ENCODE data around the gene BRIP1. TPM values are rescaled to one million over a fixed set of nuclear protein-coding genes. Genes with fewer than 3 reads are reported as not detected.

BRIP1 gene
- total RNA-seq, 1 experiment from 2014 or later: 4.7 TPM

DNA sequence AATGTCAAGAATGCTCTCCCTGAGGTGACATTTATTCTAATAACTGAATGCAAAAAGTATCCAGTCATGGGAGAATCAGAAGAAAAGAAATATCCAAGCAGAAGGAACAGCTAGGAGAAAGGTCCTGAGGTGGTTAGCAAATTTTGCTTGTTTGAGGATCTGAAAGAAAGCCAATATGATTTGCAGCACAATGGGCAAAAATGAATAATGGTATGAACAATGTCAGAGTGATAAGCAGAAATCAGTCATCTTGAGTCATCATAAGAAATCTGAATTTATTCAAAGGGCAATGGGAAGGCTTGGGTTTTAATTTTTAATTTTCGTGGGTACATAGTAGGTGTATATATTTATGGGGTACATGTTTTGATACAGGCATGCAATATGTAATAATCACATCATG is 68.5 kb downstream of the BRIP1 start:
- H3K36me3 Mint-ChIP-seq (ENCODE audit: insufficient read depth, unreplicated experiment): peaks cover 19% of the 10 kb centered on the region
- H3K27me3 Mint-ChIP-seq (ENCODE audit: insufficient read depth, unreplicated experiment): no peaks in the 10 kb centered on the region
- intact Hi-C loops (cut with micrococcal nuclease): no loop called here
- H3K4me1 Mint-ChIP-seq (ENCODE audit: insufficient read depth, unreplicated experiment): no peaks in the 10 kb centered on the region
- ChIA-PET CTCF (interaction anchor here (0.6 kb wide), 1 partner anchor 11 kb away, joined by 3 read pairs; no protein-coding TSS in a partner anchor), POLR2A (interaction anchor here (1.1 to 1.4 kb wide), 2 partner anchors 16 to 27 kb away, joined by 3 read pairs; no protein-coding TSS in a partner anchor)
- no peak overlapping the region for H3K27ac Mint-ChIP-seq (ENCODE audit: low read depth, unreplicated experiment)
- H3K9me3 Mint-ChIP-seq (ENCODE audit: unreplicated experiment): no peaks in the 10 kb centered on the region
- no peak for DNase-seq (ENCODE audit: unreplicated experiment)
- TF ChIP-seq, protein P1, sequence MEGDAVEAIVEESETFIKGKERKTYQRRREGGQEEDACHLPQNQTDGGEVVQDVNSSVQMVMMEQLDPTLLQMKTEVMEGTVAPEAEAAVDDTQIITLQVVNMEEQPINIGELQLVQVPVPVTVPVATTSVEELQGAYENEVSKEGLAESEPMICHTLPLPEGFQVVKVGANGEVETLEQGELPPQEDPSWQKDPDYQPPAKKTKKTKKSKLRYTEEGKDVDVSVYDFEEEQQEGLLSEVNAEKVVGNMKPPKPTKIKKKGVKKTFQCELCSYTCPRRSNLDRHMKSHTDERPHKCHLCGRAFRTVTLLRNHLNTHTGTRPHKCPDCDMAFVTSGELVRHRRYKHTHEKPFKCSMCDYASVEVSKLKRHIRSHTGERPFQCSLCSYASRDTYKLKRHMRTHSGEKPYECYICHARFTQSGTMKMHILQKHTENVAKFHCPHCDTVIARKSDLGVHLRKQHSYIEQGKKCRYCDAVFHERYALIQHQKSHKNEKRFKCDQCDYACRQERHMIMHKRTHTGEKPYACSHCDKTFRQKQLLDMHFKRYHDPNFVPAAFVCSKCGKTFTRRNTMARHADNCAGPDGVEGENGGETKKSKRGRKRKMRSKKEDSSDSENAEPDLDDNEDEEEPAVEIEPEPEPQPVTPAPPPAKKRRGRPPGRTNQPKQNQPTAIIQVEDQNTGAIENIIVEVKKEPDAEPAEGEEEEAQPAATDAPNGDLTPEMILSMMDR (IDR thresholded peaks at IDR 0.05; ENCODE audit: unreplicated experiment): no peak
- no peak overlapping the region for H3K4me3 Mint-ChIP-seq (ENCODE audit: unreplicated experiment)
- no TSS peak for BruUV-seq (replicated peaks)

DNA sequence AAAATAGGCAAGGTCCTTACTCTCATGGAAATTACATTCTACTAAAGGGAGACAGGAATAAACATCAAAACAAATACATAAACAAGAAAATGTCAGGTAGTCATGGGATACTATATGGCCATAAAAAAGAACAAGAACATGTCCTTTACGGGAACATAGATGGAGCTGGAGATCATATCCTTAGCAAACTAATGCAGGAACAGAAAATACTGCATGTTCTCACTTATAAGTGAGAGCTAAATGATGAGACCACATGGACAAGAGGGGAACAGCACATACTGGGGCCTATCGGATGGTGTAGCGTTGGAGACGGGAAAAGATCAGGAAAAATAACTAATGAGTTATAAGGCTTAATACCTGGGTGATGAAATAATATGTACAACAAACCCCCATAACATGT is 69.1 kb downstream of the BRIP1 start:
- intact Hi-C loops (cut with micrococcal nuclease): no loop called here
- H3K4me3 Mint-ChIP-seq (ENCODE audit: unreplicated experiment): no peak overlapping the region
- POLR2A ChIA-PET: interaction anchor here (1.1 to 1.4 kb wide), 2 partner anchors 17 to 27 kb away, joined by 3 read pairs; no protein-coding TSS in a partner anchor
- H3K27me3 Mint-ChIP-seq (ENCODE audit: insufficient read depth, unreplicated experiment): no peaks in the 10 kb centered on the region
- no peak overlapping the region for H3K27ac Mint-ChIP-seq (ENCODE audit: low read depth, unreplicated experiment)
- H3K36me3 Mint-ChIP-seq (ENCODE audit: insufficient read depth, unreplicated experiment): peaks cover 19% of the 10 kb centered on the region
- DNase-seq (ENCODE audit: unreplicated experiment): no peak
- H3K9me3 Mint-ChIP-seq (ENCODE audit: unreplicated experiment): no peaks in the 10 kb centered on the region
- BruUV-seq (replicated peaks): no TSS peak
- CTCF ChIA-PET: no interaction called here
- TF ChIP-seq, protein P1 (IDR thresholded peaks at IDR 0.05; ENCODE audit: unreplicated experiment): no peak
- H3K4me1 Mint-ChIP-seq (ENCODE audit: insufficient read depth, unreplicated experiment): no peaks in the 10 kb centered on the region

DNA sequence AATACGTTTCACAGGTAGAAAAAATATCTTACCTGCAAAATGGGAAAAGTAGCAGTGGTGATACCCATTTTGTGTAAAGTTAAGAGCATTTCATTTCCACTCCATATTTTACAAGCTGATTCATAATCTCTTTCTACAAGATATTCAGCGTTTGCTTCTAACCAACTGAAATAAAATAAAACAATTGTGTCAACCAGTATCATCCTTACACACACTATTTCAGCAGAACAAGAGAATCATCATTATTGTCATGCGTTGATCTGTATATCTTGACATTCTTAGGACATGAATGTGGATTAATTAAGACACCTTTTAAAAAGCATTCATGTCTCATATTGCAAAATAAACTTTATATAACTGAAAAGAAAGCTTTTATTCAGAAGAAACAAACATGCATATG is 69.8 kb downstream of the BRIP1 start:
- intact Hi-C loops (cut with micrococcal nuclease): no loop called here
- no peaks in the 10 kb centered on the region for H3K4me1 Mint-ChIP-seq (ENCODE audit: insufficient read depth, unreplicated experiment)
- TF ChIP-seq, protein P1 (IDR thresholded peaks at IDR 0.05; ENCODE audit: unreplicated experiment): no peak
- H3K36me3 Mint-ChIP-seq (ENCODE audit: insufficient read depth, unreplicated experiment): peaks cover 19% of the 10 kb centered on the region
- no peaks in the 10 kb centered on the region for H3K9me3 Mint-ChIP-seq (ENCODE audit: unreplicated experiment)
- DNase-seq (ENCODE audit: unreplicated experiment): no peak
- no peak overlapping the region for H3K27ac Mint-ChIP-seq (ENCODE audit: low read depth, unreplicated experiment)
- ChIA-PET POLR2A (interaction anchor here (1.4 kb wide), 1 partner anchor 17 kb away, joined by 3 read pairs; no protein-coding TSS in a partner anchor), CTCF (interaction anchor here (1.4 kb wide), 1 partner anchor 43 kb away, joined by 5 read pairs; no protein-coding TSS in a partner anchor)
- H3K4me3 Mint-ChIP-seq (ENCODE audit: unreplicated experiment): no peak overlapping the region
- BruUV-seq (replicated peaks): no TSS peak
- H3K27me3 Mint-ChIP-seq (ENCODE audit: insufficient read depth, unreplicated experiment): no peaks in the 10 kb centered on the region

DNA sequence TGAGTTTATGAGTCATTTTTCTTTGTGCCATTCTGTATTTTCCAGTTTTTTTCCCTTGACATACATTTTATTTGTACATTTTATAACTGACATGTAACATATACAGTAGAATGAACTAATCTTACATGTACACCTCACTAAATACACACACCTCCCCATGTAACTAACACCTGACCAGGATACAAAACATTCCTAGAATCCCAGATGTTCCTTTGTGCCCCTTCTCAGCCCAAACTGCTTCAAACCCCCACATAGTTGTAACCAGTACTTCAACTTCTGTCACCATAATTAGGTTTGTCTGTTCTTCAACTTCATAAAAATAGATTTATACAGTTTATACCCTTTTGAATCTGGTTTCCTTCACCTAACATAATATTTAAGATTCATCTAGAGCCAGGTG is 73.5 kb downstream of the BRIP1 start:
- no peak for DNase-seq (ENCODE audit: unreplicated experiment)
- Mint-ChIP-seq H3K27me3 (ENCODE audit: insufficient read depth, unreplicated experiment) (no peaks in the 10 kb centered on the region), H3K9me3 (ENCODE audit: unreplicated experiment) (no peaks in the 10 kb centered on the region), H3K4me1 (ENCODE audit: insufficient read depth, unreplicated experiment) (no peaks in the 10 kb centered on the region), H3K4me3 (ENCODE audit: unreplicated experiment) (no peak overlapping the region), H3K27ac (ENCODE audit: low read depth, unreplicated experiment) (no peak overlapping the region), H3K36me3 (ENCODE audit: insufficient read depth, unreplicated experiment) (peaks cover 7% of the 10 kb centered on the region)
- ChIA-PET CTCF (no interaction called here), POLR2A (no interaction called here)
- TF ChIP-seq, protein P1 (IDR thresholded peaks at IDR 0.05; ENCODE audit: unreplicated experiment): no peak
- intact Hi-C loops (cut with micrococcal nuclease): no loop called here
- no TSS peak for BruUV-seq (replicated peaks)
